GM10248 (cell line): ENCODE measurements around the gene NSFL1C.

Source experiments
- CTCF ChIA-PET: fragments of 300-600 bp; sonication (Branson Sonifier 250); formaldehyde crosslinking; extraction: SDS; loops from one replicate; lab custom pipeline; 2021; ENCODE audit warnings: antibody characterized with exemption; lab: Yijun Ruan, JAX
- POLR2A ChIA-PET: fragments of 350-650 bp; sonication (Branson Sonifier 250); formaldehyde crosslinking; extraction: SDS; loops from one replicate; lab custom pipeline; 2020; ENCODE audit warnings: antibody characterized with exemption; lab: Yijun Ruan, JAX
- DNase-seq: peaks from one replicate; pipeline ENCODE4 v3.0.0; 2012; ENCODE audit errors: extremely low spot score
- CTCF ChIP-seq: IDR thresholded peaks from 2 replicates; pipeline ENCODE4 v1.5.1; 2012; ENCODE audit warnings: mild to moderate bottlenecking, low read depth; ENCODE audit errors: extremely low read depth, missing control alignments, control extremely low read depth

NSFL1C gene

DNA sequence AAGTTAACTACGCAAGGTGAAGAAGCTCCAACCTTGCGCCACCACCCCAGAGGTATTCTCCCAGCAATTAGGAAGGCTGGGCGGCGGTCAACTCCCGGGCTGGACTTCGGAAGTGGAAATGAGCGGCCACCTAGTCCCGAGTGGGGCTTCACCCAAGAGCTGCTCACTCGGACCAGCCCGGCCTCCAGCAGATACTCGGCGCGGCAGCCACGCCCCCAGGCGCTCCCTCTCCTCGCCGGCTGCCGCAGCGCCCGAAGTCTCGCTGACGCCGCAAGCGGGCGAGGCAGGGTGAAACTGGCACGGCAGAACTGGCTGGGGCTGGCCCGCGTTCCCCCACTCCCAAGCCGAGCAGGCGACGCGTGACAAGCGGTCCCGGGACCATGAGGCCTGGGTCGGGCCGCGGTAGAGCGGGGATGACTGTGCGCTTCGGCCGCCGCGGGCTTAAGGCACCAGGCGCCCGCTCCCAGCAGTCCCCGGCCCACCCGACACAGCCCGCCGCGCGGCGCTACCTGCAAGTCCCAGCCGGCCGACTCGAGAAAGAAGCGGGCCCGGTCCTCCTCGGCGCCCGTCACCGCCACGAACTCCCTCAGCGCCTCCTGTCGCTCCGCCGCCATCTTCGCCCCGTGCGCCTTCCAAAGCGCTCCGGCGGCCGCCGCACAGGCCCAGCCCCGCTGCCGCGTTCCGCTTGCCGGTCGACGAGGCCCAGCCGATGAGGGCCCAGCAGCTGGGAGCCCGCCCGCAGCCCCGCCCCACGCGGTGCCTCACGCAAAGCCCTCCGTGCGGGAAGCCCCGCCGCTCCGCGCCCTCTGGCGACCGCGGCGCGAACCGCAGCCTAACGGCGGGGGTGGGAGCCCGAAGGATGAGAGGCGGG is at the start of gene NSFL1C:
NSFL1C (minus strand) TSS at position 639 of the 871 bp plus-strand sequence; CDS start at position 614, 25 bp downstream.
- DNase-seq: peak; percentile 96
- POLR2A ChIA-PET: interaction anchor here (1.3 kb wide), 1 partner anchor 141 kb away, joined by 3 read pairs; no protein-coding TSS in a partner anchor
- peak; percentile 97 for TF ChIP-seq CTCF

GRCh38 chr20:1513801-1514200 is 47.2 kb upstream of the NSFL1C start:
- no peak for TF ChIP-seq CTCF
- CTCF ChIA-PET: no interaction called here
- DNase-seq: no peak
- POLR2A ChIA-PET: no interaction called here

More for the DNA sequence above, at the start of gene NSFL1C:
- CTCF ChIA-PET: interaction anchor here (0.7 to 4.2 kb wide), 26 partner anchors 10 to 331 kb away, joined by 3 to 44 read pairs (median 4); no protein-coding TSS in a partner anchor

DNA sequence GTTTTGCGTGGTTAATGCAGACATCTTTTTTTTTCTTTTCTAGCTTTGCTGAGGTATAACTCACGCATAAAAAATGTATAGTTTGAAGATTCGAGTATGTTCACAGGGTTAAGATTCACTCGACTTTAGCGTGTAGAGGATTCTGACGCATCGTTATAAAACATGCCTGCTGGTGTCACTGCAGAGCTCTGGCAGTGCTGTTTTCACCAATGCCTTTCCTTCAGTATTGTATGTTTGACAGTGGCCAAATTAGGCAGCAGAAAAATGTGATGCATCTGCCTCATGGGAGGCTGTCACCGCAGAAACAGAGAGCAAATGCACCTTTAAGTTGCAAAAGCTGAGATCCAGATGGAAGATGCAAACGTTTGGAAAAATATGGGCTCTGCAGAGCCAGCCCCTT is 42.6 kb upstream of the NSFL1C start:
- ChIA-PET POLR2A (no interaction called here), CTCF (interaction anchor here (0.9 to 3.7 kb wide), 11 partner anchors 9 to 271 kb away, joined by 3 to 32 read pairs (median 5); no protein-coding TSS in a partner anchor)
- DNase-seq: peak; percentile 19
- TF ChIP-seq CTCF: peak; percentile 44

DNA sequence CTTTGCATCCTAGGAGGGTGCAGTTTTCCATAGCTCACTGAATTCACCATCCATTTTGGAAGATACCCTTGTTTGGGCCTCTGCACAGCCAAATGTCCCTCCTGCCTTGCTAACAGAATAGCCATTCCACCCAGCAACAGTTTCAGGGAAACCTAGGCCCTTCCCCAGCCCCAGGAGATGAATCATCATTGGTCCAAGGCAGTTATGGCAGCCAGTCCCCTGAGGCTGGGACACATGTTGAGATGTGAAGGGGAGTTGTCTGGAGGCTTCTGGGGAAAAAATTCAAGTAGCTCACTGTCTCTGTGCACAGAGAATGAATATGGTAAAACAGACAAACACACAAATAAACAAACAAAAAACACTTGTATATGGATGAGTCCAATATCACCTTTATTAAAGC is 41.9 kb upstream of the NSFL1C start:
- no peak for DNase-seq
- POLR2A ChIA-PET: no interaction called here
- TF ChIP-seq CTCF: no peak
- CTCF ChIA-PET: interaction anchor here (1.1 to 3.7 kb wide), 8 partner anchors 9 to 268 kb away, joined by 3 to 32 read pairs (median 6); no protein-coding TSS in a partner anchor

DNA sequence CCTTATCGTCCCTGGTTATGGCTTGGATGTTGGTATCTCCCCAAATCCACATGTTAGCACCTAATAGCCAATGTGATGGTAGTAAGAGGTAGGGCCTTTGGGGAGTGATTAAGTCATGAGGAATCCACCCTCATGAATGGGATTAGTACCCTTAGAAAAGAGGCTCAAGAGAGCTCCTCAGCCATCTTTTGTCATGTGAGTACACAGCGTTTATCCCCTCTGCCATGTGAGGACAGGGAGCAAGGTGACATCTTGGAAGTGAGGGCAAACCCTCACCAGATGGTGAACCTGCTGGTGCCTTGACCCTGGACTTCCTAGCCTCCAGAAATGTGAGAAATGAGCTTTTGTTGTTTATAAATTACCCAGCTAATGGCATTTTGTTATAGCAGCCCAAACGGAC is 40.6 kb upstream of the NSFL1C start:
- CTCF ChIA-PET: interaction anchor here (0.6 to 2.2 kb wide), 4 partner anchors 13 to 270 kb away, joined by 3 to 7 read pairs (median 3); no protein-coding TSS in a partner anchor
- DNase-seq: no peak
- POLR2A ChIA-PET: no interaction called here
- no peak for TF ChIP-seq CTCF

GRCh38 chr20:1505871-1506270 is 39.2 kb upstream of the NSFL1C start:
- CTCF ChIA-PET: interaction anchor here (2.2 to 2.7 kb wide), 2 partner anchors 194 to 271 kb away, joined by 7 to 15 read pairs; no protein-coding TSS in a partner anchor
- DNase-seq: no peak
- POLR2A ChIA-PET: no interaction called here
- TF ChIP-seq CTCF: no peak
